SK-N-SH treated with all-trans-retinoic acid at 6 μM for 48 hours (cell line): Measurements from ENCODE around the gene GTF2IRD1.

ENCODE experiments used
- GLIS3 ChIP-seq: fragments of 250-450 bp; sonication (Bioruptor Pico); IDR thresholded peaks from 2 replicates; pipeline ENCODE4 v1.5.0; 2020; ENCODE audit warnings: mild to moderate bottlenecking, moderate library complexity
- PPARA ChIP-seq: fragments of 250-450 bp; sonication (Bioruptor Pico); IDR thresholded peaks from 2 replicates; pipeline ENCODE4 v1.5.0; 2020; ENCODE audit warnings: mild to moderate bottlenecking, borderline replicate concordance
- SNAI2 ChIP-seq: fragments of 250-450 bp; sonication (Bioruptor Pico); IDR thresholded peaks from 2 replicates; pipeline ENCODE4 v1.5.0; 2020; ENCODE audit warnings: mild to moderate bottlenecking, moderate library complexity
- TCF4 ChIP-seq: fragments of 250-450 bp; sonication (Bioruptor Pico); IDR thresholded peaks from 2 replicates; pipeline ENCODE4 v1.8.0; 2021; ENCODE audit warnings: mild to moderate bottlenecking, moderate library complexity, borderline replicate concordance
- TOX ChIP-seq: fragments of 250-450 bp; sonication (Bioruptor Pico); IDR thresholded peaks from 2 replicates; pipeline ENCODE4 v1.8.0; 2021; ENCODE audit warnings: mild to moderate bottlenecking, moderate library complexity, borderline replicate concordance
- ZC3H10 ChIP-seq: fragments of 250-450 bp; sonication (Bioruptor Pico); IDR thresholded peaks from 2 replicates; pipeline ENCODE4 v1.5.1; 2021; ENCODE audit warnings: mild to moderate bottlenecking, moderate library complexity
- ZFP30 ChIP-seq: fragments of 450-650 bp; formaldehyde crosslinking; IDR thresholded peaks from 2 replicates; pipeline ENCODE4 v1.5.0; 2022; ENCODE audit warnings: mild to moderate bottlenecking, moderate library complexity
- ZNF70 ChIP-seq: fragments of 450-650 bp; formaldehyde crosslinking; IDR thresholded peaks from 2 replicates; pipeline ENCODE4 v1.5.0; 2020; ENCODE audit warnings: mild to moderate bottlenecking, moderate library complexity
- ZNF8 ChIP-seq: fragments of 450-650 bp; formaldehyde crosslinking; IDR thresholded peaks from 2 replicates; pipeline ENCODE4 v1.5.0; 2020; ENCODE audit warnings: mild to moderate bottlenecking, moderate library complexity
- TF ChIP-seq, protein P1 (sequence below): fragments of 250-450 bp; sonication (Bioruptor Pico); IDR thresholded peaks from 2 replicates; pipeline ENCODE4 v1.8.0; 2020; ENCODE audit warnings: mild to moderate bottlenecking, moderate library complexity, borderline replicate concordance
- TF ChIP-seq, protein P2 (sequence below): fragments of 250-450 bp; sonication (Bioruptor Pico); IDR thresholded peaks from 2 replicates; pipeline ENCODE4 v1.5.1; 2020; ENCODE audit warnings: low read depth, mild to moderate bottlenecking, moderate library complexity
- TF ChIP-seq, protein P3 (sequence below): fragments of 250-450 bp; sonication (Bioruptor Pico); IDR thresholded peaks from 2 replicates; pipeline ENCODE4 v1.5.0; 2020; ENCODE audit warnings: mild to moderate bottlenecking, moderate library complexity
- TF ChIP-seq, protein P4 (sequence below): fragments of 250-450 bp; sonication (Bioruptor Pico); IDR thresholded peaks from 2 replicates; pipeline ENCODE4 v1.5.1; 2021; ENCODE audit warnings: mild to moderate bottlenecking, moderate library complexity
- TF ChIP-seq, protein P5 (sequence below): fragments of 250-450 bp; sonication (Bioruptor Pico); IDR thresholded peaks from 2 replicates; pipeline ENCODE4 v1.8.0; 2021; ENCODE audit warnings: low read depth, mild to moderate bottlenecking, moderate library complexity, borderline replicate concordance

DNA sequence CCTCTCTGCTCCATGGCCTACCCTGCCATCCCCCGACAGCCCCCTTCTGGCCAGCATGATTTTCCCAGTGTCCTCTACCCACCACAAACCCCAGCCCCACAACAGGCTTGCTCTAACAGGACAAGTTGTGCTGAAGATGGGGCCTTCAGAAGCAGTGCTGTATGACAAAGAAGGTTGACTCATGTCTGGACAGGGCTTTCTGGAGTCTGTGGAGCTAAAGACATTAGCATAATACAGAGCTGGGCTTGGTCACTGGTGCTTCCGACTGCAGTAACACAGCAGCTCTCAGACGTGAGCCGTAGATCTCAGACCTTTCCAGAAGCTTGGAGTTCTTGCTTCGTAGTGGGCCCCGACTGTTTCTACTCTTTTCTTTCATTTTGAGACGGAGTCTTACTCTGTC lies 100.5 kb downstream of the GTF2IRD1 start:
- TF ChIP-seq TCF4 (no peak), SNAI2 (CRISPR knock-in tag) (no peak), PPARA (CRISPR knock-in tag) (no peak), ZC3H10 (no peak), TOX (no peak), ZNF70 (CRISPR knock-in tag) (no peak), GLIS3 (CRISPR knock-in tag) (no peak), ZNF8 (CRISPR knock-in tag) (no peak), ZFP30 (CRISPR knock-in tag) (no peak)
- TF ChIP-seq, protein P1, sequence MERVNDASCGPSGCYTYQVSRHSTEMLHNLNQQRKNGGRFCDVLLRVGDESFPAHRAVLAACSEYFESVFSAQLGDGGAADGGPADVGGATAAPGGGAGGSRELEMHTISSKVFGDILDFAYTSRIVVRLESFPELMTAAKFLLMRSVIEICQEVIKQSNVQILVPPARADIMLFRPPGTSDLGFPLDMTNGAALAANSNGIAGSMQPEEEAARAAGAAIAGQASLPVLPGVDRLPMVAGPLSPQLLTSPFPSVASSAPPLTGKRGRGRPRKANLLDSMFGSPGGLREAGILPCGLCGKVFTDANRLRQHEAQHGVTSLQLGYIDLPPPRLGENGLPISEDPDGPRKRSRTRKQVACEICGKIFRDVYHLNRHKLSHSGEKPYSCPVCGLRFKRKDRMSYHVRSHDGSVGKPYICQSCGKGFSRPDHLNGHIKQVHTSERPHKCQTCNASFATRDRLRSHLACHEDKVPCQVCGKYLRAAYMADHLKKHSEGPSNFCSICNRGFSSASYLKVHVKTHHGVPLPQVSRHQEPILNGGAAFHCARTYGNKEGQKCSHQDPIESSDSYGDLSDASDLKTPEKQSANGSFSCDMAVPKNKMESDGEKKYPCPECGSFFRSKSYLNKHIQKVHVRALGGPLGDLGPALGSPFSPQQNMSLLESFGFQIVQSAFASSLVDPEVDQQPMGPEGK (CRISPR knock-in tag): no peak
- TF ChIP-seq, protein P2, sequence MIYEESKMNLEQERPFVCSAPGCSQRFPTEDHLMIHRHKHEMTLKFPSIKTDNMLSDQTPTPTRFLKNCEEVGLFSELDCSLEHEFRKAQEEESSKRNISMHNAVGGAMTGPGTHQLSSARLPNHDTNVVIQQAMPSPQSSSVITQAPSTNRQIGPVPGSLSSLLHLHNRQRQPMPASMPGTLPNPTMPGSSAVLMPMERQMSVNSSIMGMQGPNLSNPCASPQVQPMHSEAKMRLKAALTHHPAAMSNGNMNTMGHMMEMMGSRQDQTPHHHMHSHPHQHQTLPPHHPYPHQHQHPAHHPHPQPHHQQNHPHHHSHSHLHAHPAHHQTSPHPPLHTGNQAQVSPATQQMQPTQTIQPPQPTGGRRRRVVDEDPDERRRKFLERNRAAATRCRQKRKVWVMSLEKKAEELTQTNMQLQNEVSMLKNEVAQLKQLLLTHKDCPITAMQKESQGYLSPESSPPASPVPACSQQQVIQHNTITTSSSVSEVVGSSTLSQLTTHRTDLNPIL: no peak
- TF ChIP-seq, protein P3, sequence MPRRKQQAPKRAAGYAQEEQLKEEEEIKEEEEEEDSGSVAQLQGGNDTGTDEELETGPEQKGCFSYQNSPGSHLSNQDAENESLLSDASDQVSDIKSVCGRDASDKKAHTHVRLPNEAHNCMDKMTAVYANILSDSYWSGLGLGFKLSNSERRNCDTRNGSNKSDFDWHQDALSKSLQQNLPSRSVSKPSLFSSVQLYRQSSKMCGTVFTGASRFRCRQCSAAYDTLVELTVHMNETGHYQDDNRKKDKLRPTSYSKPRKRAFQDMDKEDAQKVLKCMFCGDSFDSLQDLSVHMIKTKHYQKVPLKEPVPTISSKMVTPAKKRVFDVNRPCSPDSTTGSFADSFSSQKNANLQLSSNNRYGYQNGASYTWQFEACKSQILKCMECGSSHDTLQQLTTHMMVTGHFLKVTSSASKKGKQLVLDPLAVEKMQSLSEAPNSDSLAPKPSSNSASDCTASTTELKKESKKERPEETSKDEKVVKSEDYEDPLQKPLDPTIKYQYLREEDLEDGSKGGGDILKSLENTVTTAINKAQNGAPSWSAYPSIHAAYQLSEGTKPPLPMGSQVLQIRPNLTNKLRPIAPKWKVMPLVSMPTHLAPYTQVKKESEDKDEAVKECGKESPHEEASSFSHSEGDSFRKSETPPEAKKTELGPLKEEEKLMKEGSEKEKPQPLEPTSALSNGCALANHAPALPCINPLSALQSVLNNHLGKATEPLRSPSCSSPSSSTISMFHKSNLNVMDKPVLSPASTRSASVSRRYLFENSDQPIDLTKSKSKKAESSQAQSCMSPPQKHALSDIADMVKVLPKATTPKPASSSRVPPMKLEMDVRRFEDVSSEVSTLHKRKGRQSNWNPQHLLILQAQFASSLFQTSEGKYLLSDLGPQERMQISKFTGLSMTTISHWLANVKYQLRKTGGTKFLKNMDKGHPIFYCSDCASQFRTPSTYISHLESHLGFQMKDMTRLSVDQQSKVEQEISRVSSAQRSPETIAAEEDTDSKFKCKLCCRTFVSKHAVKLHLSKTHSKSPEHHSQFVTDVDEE: no peak
- TF ChIP-seq, protein P4, sequence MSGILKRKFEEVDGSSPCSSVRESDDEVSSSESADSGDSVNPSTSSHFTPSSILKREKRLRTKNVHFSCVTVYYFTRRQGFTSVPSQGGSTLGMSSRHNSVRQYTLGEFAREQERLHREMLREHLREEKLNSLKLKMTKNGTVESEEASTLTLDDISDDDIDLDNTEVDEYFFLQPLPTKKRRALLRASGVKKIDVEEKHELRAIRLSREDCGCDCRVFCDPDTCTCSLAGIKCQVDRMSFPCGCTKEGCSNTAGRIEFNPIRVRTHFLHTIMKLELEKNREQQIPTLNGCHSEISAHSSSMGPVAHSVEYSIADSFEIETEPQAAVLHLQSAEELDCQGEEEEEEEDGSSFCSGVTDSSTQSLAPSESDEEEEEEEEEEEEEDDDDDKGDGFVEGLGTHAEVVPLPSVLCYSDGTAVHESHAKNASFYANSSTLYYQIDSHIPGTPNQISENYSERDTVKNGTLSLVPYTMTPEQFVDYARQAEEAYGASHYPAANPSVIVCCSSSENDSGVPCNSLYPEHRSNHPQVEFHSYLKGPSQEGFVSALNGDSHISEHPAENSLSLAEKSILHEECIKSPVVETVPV (CRISPR knock-in tag): no peak
- TF ChIP-seq, protein P5, sequence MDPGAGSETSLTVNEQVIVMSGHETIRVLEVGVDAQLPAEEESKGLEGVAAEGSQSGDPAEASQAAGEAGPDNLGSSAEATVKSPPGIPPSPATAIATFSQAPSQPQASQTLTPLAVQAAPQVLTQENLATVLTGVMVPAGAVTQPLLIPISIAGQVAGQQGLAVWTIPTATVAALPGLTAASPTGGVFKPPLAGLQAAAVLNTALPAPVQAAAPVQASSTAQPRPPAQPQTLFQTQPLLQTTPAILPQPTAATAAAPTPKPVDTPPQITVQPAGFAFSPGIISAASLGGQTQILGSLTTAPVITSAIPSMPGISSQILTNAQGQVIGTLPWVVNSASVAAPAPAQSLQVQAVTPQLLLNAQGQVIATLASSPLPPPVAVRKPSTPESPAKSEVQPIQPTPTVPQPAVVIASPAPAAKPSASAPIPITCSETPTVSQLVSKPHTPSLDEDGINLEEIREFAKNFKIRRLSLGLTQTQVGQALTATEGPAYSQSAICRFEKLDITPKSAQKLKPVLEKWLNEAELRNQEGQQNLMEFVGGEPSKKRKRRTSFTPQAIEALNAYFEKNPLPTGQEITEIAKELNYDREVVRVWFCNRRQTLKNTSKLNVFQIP (CRISPR knock-in tag): no peak
